Smooth muscle cell (in vitro differentiated cells): ENCODE measurements around the gene HEATR1. TPM values are rescaled to one million over a fixed set of nuclear protein-coding genes. Genes with fewer than 3 reads are reported as not detected.

Experiments
- DNase-seq: peaks from one replicate; lab custom pipeline; 2025; ENCODE audit not compliant: unreplicated experiment; lab: John Stamatoyannopoulos, UW
- H2AFZ ChIP-seq: fragments of 200-600 bp; sonication (generic); 2 replicates; pipeline ENCODE4 v1.6.0; 2016; ENCODE audit warnings: antibody characterized with exemption, low read depth, mild to moderate bottlenecking
- H3F3A ChIP-seq: fragments of 200-600 bp; sonication (generic); 2 replicates; pipeline ENCODE4 v1.6.0; 2017; ENCODE audit warnings: antibody characterized with exemption, low read depth
- H3K27ac ChIP-seq: fragments of 200-600 bp; sonication (generic); 2 replicates; pipeline ENCODE4 v1.5.1; 2016; ENCODE audit warnings: low read depth, mild to moderate bottlenecking
- H3K27me3 ChIP-seq: fragments of 200-600 bp; sonication (generic); 2 replicates; pipeline ENCODE4 v1.6.1; 2016; ENCODE audit warnings: low read depth, mild to moderate bottlenecking
- H3K36me3 ChIP-seq: fragments of 200-600 bp; sonication (generic); 2 replicates; pipeline ENCODE4 v1.5.1; 2016; ENCODE audit warnings: low read depth
- H3K4me1 ChIP-seq: fragments of 200-600 bp; sonication (generic); 2 replicates; pipeline ENCODE4 v1.5.1; 2016; ENCODE audit warnings: low read depth
- H3K4me2 ChIP-seq: fragments of 200-600 bp; sonication (generic); 2 replicates; pipeline ENCODE4 v1.6.0; 2016; ENCODE audit warnings: mild to moderate bottlenecking
- H3K4me3 ChIP-seq: fragments of 200-600 bp; sonication (generic); 2 replicates; pipeline ENCODE4 v1.5.1; 2016; ENCODE audit warnings: mild to moderate bottlenecking
- H3K79me2 ChIP-seq: fragments of 200-600 bp; sonication (generic); 2 replicates; pipeline ENCODE4 v1.6.0; 2016; ENCODE audit warnings: low read depth, mild to moderate bottlenecking
- H3K9ac ChIP-seq: fragments of 200-600 bp; sonication (generic); 2 replicates; pipeline ENCODE4 v1.6.0; 2016; ENCODE audit warnings: low read depth
- H3K9me3 ChIP-seq: fragments of 200-600 bp; sonication (generic); replicated peaks from 2 replicates; pipeline ENCODE4 v1.5.1; 2016; ENCODE audit warnings: low read depth
- H4K20me1 ChIP-seq: fragments of 200-600 bp; sonication (generic); 2 replicates; pipeline ENCODE4 v1.6.0; 2016; ENCODE audit warnings: low read depth
- WGBS: methylation state at CpG from one replicate; pipeline ENCODE4 v1.1.7; 2016; ENCODE audit warnings: low lambda C conversion rate; 5-methylcytosine and 5-hydroxymethylcytosine counted together
- polyA plus RNA-seq: library from polyadenylated mRNA; unstranded; fragments of >200 nt; fragmentation: Nextera tagmentation; extraction: Ambion mirVana; gene quantifications from 2 replicates; pipeline ENCODE4 v1.2.1, GENCODE V29; 2016
- total RNA-seq: library from RNA; depleted of rRNA; stranded (reverse); fragments of >200 nt; gene quantifications from 2 replicates; pipeline ENCODE4 v1.2.3, GENCODE V29; 2014
- TF ChIP-seq, protein P1 (sequence below): fragments of 200-600 bp; sonication (generic); IDR thresholded peaks from 2 replicates; pipeline ENCODE4 v1.5.1; 2017; ENCODE audit warnings: borderline replicate concordance, mild to moderate bottlenecking, antibody characterized with exemption; ENCODE audit not compliant: insufficient read depth, poor library complexity, severe bottlenecking

HEATR1 gene
- total and polyA plus RNA-seq, 2 experiments from 2014 or later: 6.9 to 25.3 TPM

- no peaks in the 10 kb centered on the region for H3K9me3 ChIP-seq
- H3K79me2 ChIP-seq: no peaks in the 10 kb centered on the region
- H3K27ac ChIP-seq: no peak overlapping the region
- TF ChIP-seq, protein P1, sequence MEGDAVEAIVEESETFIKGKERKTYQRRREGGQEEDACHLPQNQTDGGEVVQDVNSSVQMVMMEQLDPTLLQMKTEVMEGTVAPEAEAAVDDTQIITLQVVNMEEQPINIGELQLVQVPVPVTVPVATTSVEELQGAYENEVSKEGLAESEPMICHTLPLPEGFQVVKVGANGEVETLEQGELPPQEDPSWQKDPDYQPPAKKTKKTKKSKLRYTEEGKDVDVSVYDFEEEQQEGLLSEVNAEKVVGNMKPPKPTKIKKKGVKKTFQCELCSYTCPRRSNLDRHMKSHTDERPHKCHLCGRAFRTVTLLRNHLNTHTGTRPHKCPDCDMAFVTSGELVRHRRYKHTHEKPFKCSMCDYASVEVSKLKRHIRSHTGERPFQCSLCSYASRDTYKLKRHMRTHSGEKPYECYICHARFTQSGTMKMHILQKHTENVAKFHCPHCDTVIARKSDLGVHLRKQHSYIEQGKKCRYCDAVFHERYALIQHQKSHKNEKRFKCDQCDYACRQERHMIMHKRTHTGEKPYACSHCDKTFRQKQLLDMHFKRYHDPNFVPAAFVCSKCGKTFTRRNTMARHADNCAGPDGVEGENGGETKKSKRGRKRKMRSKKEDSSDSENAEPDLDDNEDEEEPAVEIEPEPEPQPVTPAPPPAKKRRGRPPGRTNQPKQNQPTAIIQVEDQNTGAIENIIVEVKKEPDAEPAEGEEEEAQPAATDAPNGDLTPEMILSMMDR: no peak
- no peaks in the 10 kb centered on the region for H3K27me3 ChIP-seq
- no peaks in the 10 kb centered on the region for H3K36me3 ChIP-seq
- 94% methylated on average over 6 of the region's 6 CpGs for WGBS
- no peak overlapping the region for H3K9ac ChIP-seq
- H4K20me1 ChIP-seq: no peaks in the 10 kb centered on the region
- peaks cover 6% of the 10 kb centered on the region for H3F3A ChIP-seq
- no peak overlapping the region for H2AFZ ChIP-seq
- H3K4me1 ChIP-seq: peaks cover 6% of the 10 kb centered on the region
- no peak overlapping the region for H3K4me3 ChIP-seq
- H3K4me2 ChIP-seq: no peak overlapping the region
- DNase-seq: no peak
Observed at GRCh38 chr1:236501093-236501492, 103.2 kb downstream of the HEATR1 start.

Other genes with a start within 250 kb of the HEATR1 start
- 5.8 and 6.0 TPM in 2 replicates for gene EDARADD, start 210.2 kb downstream of the HEATR1 start, total RNA-seq
- gene EDARADD, start 210.2 kb downstream of the HEATR1 start, polyA plus RNA-seq: 4.3 and 7.7 TPM in 2 replicates
- 38.7 and 72.2 TPM in 2 replicates for gene LGALS8, start 80.5 kb downstream of the HEATR1 start, total RNA-seq
- gene LGALS8, start 80.5 kb downstream of the HEATR1 start, polyA plus RNA-seq: 25.7 and 26.0 TPM in 2 replicates
- 0.58 TPM in 1 of 2 replicates, not detected in the other for gene ACTN2, start 82.0 kb upstream of the HEATR1 start, total RNA-seq
- 0.28 TPM in 1 of 2 replicates, not detected in the other for gene ACTN2, start 82.0 kb upstream of the HEATR1 start, polyA plus RNA-seq
- 18.3 and 25.2 TPM in 2 replicates for gene MTR, start 190.8 kb upstream of the HEATR1 start, total RNA-seq
- gene MTR, start 190.8 kb upstream of the HEATR1 start, polyA plus RNA-seq: 10.7 and 12.0 TPM in 2 replicates